ENCODE results near the gene USO1. TPM values are rescaled to one million over a fixed set of nuclear protein-coding genes. Genes with fewer than 3 reads are reported as not detected.

Gene USO1
- total and polyA plus RNA-seq, 2 experiments from 2014 or later, result 113 to 277 TPM

DNA sequence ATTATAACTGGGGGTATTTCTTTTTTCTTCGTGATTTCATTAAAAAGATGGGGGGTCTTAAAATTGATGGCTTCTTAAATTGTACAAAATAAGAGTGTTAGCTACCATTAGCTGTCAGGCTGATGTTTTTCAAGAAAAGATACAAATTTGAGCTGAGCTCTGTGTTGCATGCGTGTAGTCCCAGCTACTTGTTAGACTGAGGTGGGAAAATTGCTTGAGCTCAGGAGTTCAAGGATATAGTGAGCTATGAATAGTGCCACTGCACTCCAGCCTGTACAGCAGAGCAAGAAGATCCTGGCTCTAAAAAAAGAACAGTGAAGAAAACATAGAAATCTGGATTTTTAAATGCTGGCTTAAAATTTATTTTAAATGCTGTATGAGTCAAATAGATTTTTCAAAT, 13.0 kb downstream of the USO1 start:
- H3K27ac Mint-ChIP-seq, result peak overlapping the region; percentile 33
- H3K9me3 Mint-ChIP-seq, result no peaks in the 10 kb centered on the region; the same call in 2 of the 3 replicates
- TF ChIP-seq, protein P1, sequence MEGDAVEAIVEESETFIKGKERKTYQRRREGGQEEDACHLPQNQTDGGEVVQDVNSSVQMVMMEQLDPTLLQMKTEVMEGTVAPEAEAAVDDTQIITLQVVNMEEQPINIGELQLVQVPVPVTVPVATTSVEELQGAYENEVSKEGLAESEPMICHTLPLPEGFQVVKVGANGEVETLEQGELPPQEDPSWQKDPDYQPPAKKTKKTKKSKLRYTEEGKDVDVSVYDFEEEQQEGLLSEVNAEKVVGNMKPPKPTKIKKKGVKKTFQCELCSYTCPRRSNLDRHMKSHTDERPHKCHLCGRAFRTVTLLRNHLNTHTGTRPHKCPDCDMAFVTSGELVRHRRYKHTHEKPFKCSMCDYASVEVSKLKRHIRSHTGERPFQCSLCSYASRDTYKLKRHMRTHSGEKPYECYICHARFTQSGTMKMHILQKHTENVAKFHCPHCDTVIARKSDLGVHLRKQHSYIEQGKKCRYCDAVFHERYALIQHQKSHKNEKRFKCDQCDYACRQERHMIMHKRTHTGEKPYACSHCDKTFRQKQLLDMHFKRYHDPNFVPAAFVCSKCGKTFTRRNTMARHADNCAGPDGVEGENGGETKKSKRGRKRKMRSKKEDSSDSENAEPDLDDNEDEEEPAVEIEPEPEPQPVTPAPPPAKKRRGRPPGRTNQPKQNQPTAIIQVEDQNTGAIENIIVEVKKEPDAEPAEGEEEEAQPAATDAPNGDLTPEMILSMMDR (conservative IDR thresholded peaks at IDR 0.05; ENCODE audit: low read depth in 2 of 2), result no peak
- TF ChIP-seq POLR2AphosphoS5 (IDR thresholded peaks at IDR 0.05; ENCODE audit: low read depth), result no peak
- no peak for TF ChIP-seq ZNF331 (CRISPR knock-in tag; IDR thresholded peaks at IDR 0.05; ENCODE audit: low read depth)
- no peak for TF ChIP-seq EZH2 (IDR thresholded peaks at IDR 0.05; ENCODE audit: low read depth, unreplicated experiment)
- TF ChIP-seq ZNF114 (CRISPR knock-in tag; IDR thresholded peaks at IDR 0.05), result no peak
- no peak for TF ChIP-seq NANOG (IDR thresholded peaks at IDR 0.05; ENCODE audit: borderline replicate concordance)
- TF ChIP-seq, protein P2, sequence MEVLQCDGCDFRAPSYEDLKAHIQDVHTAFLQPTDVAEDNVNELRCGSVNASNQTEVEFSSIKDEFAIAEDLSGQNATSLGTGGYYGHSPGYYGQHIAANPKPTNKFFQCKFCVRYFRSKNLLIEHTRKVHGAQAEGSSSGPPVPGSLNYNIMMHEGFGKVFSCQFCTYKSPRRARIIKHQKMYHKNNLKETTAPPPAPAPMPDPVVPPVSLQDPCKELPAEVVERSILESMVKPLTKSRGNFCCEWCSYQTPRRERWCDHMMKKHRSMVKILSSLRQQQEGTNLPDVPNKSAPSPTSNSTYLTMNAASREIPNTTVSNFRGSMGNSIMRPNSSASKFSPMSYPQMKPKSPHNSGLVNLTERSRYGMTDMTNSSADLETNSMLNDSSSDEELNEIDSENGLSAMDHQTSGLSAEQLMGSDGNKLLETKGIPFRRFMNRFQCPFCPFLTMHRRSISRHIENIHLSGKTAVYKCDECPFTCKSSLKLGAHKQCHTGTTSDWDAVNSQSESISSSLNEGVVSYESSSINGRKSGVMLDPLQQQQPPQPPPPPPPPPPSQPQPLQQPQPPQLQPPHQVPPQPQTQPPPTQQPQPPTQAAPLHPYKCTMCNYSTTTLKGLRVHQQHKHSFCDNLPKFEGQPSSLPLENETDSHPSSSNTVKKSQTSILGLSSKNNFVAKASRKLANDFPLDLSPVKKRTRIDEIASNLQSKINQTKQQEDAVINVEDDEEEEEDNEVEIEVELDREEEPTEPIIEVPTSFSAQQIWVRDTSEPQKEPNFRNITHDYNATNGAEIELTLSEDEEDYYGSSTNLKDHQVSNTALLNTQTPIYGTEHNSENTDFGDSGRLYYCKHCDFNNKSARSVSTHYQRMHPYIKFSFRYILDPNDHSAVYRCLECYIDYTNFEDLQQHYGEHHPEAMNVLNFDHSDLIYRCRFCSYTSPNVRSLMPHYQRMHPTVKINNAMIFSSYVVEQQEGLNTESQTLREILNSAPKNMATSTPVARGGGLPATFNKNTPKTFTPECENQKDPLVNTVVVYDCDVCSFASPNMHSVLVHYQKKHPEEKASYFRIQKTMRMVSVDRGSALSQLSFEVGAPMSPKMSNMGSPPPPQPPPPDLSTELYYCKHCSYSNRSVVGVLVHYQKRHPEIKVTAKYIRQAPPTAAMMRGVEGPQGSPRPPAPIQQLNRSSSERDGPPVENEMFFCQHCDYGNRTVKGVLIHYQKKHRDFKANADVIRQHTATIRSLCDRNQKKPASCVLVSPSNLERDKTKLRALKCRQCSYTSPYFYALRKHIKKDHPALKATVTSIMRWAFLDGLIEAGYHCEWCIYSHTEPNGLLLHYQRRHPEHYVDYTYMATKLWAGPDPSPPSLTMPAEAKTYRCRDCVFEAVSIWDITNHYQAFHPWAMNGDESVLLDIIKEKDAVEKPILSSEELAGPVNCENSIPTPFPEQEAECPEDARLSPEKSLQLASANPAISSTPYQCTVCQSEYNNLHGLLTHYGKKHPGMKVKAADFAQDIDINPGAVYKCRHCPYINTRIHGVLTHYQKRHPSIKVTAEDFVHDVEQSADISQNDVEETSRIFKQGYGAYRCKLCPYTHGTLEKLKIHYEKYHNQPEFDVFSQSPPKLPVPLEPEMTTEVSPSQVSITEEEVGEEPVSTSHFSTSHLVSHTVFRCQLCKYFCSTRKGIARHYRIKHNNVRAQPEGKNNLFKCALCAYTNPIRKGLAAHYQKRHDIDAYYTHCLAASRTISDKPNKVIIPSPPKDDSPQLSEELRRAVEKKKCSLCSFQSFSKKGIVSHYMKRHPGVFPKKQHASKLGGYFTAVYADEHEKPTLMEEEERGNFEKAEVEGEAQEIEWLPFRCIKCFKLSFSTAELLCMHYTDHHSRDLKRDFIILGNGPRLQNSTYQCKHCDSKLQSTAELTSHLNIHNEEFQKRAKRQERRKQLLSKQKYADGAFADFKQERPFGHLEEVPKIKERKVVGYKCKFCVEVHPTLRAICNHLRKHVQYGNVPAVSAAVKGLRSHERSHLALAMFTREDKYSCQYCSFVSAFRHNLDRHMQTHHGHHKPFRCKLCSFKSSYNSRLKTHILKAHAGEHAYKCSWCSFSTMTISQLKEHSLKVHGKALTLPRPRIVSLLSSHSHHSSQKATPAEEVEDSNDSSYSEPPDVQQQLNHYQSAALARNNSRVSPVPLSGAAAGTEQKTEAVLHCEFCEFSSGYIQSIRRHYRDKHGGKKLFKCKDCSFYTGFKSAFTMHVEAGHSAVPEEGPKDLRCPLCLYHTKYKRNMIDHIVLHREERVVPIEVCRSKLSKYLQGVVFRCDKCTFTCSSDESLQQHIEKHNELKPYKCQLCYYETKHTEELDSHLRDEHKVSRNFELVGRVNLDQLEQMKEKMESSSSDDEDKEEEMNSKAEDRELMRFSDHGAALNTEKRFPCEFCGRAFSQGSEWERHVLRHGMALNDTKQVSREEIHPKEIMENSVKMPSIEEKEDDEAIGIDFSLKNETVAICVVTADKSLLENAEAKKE (CRISPR knock-in tag; IDR thresholded peaks at IDR 0.05), result no peak
- H3F3A ChIP-seq (replicated peaks; ENCODE audit: low read depth), result 0 out of 2 replicates have a peak, but pooled peaks cover 3% of the 10 kb centered on the region
- H3K9me2 ChIP-seq (ENCODE audit: insufficient read depth), result no peaks in the 10 kb centered on the region
- no peaks in the 10 kb centered on the region for H3K4me1 ChIP-seq (ENCODE audit: insufficient read depth)
- H3K27me3 Mint-ChIP-seq (ENCODE audit: insufficient read depth, low read depth, poor library complexity), result no peaks in the 10 kb centered on the region
- H3K4me1 Mint-ChIP-seq, result no peaks in the 10 kb centered on the region; the same call in 2 of the 3 replicates
- H3K36me3 Mint-ChIP-seq (ENCODE audit: low read depth), result peaks cover 19% of the 10 kb centered on the region
- no peak overlapping the region for H3K4me3 ChIP-seq
- no peak overlapping the region for H2AFZ ChIP-seq
- no peak overlapping the region for H3K27ac ChIP-seq (ENCODE audit: low read depth)
- ATAC-seq (no peak), DNase-seq (ENCODE audit: low spot score) (no peak)
- H3K4me2 ChIP-seq, result no peak overlapping the region
- H3K27me3 ChIP-seq (ENCODE audit: insufficient read depth), result no peaks in the 10 kb centered on the region
- H3K4me3 Mint-ChIP-seq, result no peak overlapping the region
- H3K36me3 ChIP-seq (ENCODE audit: insufficient read depth), result peaks cover 5% of the 10 kb centered on the region; the same call in 1 of the 2 replicates
- peaks cover 51% of the 10 kb centered on the region for H4K20me1 ChIP-seq (replicated peaks; ENCODE audit: insufficient read depth)
- H3K79me2 ChIP-seq (replicated peaks; ENCODE audit: insufficient read depth), result peaks cover 100% of the 10 kb centered on the region

Measured in GM23338 (cell line).